KOPT-K1 (cell line): ENCODE data around the gene GNAL.

Experiments used
- H3K27ac ChIP-seq: fragments of 200-600 bp; sonication (generic); 2 replicates; pipeline ENCODE4 v1.5.1; 2016; ENCODE audit warnings: antibody characterized with exemption, mild to moderate bottlenecking, low read depth, low read length; ENCODE audit not compliant: poor library complexity, severe bottlenecking
- H3K36me3 ChIP-seq: fragments of 200-600 bp; sonication (generic); 2 replicates; pipeline ENCODE4 v1.5.1; 2017; ENCODE audit warnings: antibody characterized with exemption, mild to moderate bottlenecking, low read length, moderate library complexity; ENCODE audit not compliant: insufficient read depth
- H3K9me3 ChIP-seq: fragments of 200-600 bp; sonication (generic); 2 replicates; pipeline ENCODE4 v1.5.1; 2017; ENCODE audit warnings: antibody characterized with exemption, low read length, mild to moderate bottlenecking; ENCODE audit not compliant: insufficient read depth, poor library complexity, severe bottlenecking

GNAL gene

DNA sequence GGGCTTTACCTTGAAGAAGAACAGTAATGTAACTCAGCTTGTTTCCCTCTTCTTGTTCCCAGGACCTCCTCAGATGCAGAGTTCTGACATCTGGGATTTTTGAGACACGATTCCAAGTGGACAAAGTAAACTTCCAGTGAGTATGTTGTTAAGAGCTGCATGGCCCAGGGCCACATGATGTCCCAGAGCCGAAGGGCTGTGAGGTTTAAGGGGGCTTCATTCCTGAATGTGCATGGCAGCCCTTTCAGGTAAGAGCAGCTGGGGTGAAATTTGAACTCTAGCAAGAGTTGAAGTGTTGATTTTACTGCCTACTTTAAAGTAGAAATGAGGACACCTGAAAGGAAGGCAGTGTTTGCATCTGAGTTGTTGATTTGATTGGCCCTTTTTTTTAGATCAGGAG lies 175.4 kb downstream of the GNAL start:
- Histone ChIP-seq H3K27ac (no peak overlapping the region), H3K9me3 (no peaks in the 10 kb centered on the region), H3K36me3 (no peaks in the 10 kb centered on the region)

DNA sequence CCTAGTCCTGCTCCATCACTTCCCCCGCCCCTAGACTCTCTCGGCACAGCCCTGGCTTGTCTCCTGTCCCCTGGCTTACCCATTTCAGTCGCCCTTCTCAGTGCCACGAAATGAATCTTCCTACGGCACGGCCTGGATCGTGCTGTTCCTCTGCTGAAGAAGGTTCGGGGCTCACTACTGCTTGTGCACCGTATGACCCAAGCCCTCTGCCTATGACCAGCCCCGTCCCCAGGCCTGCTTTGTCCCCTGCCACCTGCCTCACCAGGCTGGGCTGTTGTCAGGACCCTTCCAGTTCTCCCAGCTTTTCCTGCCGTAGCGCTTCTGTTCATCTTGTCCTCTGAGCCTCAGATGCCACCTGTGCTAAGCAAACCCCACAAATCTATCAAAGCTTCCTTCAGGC lies 176.0 kb downstream of the GNAL start:
- Histone ChIP-seq H3K9me3 (no peaks in the 10 kb centered on the region), H3K36me3 (no peaks in the 10 kb centered on the region), H3K27ac (no peak overlapping the region)

DNA sequence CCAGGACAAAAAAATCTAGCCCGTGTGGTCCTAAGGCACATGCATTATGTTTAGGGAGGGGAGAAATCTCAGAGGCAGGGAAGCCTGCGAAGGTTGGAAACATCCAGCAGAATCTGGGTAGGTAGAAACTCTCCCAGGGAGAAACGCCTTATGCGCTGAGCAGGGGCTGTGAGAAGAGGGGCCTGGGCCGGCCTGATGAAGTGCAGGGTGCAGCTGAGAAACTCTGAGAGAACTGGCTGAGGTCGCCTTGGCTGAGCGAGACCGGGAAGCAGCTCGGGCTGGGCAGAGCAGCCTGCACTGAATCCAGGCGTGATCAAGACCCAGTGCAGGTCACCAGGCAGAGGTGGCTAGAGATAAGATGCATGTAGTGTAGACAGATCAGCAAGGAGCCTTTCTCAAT lies 177.3 kb downstream of the GNAL start:
- Histone ChIP-seq H3K9me3 (no peaks in the 10 kb centered on the region), H3K36me3 (no peaks in the 10 kb centered on the region), H3K27ac (no peak overlapping the region)

DNA sequence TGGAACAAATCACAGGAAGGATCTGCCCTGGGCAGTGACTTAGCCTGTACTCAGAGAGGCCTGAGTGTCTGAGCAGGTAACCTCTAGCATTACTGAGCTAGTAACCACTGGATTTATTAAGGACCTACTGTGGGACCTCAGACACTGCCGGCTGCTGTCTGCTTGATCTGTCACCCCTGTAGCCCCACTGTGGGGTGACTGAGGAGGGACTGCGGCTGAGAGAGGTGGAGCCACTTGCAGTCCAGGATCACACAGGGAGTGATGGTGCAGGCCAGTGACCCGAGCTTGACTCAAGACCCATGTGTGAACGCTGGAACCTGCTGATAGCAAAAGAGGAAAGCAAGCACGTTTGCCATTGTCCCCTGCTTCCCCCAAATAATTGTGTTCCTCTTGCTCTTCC lies 177.7 kb downstream of the GNAL start:
- Histone ChIP-seq H3K27ac (no peak overlapping the region), H3K36me3 (no peaks in the 10 kb centered on the region), H3K9me3 (no peaks in the 10 kb centered on the region)

DNA sequence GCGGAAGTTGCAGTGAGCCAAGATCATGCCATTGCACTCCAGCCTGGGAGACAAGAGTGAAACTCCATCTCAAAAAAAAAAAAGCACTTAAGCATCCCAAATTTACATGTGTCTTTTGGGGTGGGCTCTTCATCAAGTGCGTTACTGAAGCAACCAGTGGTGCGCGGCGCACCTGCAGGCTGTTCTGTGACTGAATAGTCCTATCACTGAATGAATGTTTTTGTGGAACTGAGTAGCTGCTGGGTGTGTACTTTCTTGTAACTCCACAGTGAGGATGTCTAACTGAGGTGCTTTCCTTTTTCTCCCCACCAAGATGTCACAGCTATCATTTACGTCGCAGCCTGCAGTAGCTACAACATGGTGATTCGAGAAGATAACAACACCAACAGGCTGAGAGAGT lies 179.2 kb downstream of the GNAL start:
- no peaks in the 10 kb centered on the region for H3K9me3 ChIP-seq
- H3K36me3 ChIP-seq, result no peaks in the 10 kb centered on the region
- no peak overlapping the region for H3K27ac ChIP-seq

DNA sequence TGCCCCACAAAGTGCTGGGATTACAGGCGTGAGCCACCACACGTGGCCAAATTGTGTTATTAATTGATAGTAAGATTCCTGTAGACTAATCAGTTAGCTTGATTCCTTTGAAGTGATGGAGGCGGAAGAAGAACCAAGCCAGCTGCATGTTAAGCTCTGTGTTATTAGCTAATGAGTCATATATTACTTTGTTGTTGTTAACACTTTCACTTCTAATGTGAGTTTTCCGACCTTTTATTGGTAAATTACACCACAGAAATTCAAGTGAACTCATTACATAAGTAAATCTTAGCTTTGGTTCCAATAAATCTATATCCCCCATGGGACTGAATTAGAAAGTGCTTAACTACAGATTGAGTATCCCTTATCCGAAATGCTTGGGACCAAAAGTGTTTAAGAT lies 182.4 kb downstream of the GNAL start:
- H3K9me3 ChIP-seq, result no peaks in the 10 kb centered on the region
- no peaks in the 10 kb centered on the region for H3K36me3 ChIP-seq
- no peak overlapping the region for H3K27ac ChIP-seq

DNA sequence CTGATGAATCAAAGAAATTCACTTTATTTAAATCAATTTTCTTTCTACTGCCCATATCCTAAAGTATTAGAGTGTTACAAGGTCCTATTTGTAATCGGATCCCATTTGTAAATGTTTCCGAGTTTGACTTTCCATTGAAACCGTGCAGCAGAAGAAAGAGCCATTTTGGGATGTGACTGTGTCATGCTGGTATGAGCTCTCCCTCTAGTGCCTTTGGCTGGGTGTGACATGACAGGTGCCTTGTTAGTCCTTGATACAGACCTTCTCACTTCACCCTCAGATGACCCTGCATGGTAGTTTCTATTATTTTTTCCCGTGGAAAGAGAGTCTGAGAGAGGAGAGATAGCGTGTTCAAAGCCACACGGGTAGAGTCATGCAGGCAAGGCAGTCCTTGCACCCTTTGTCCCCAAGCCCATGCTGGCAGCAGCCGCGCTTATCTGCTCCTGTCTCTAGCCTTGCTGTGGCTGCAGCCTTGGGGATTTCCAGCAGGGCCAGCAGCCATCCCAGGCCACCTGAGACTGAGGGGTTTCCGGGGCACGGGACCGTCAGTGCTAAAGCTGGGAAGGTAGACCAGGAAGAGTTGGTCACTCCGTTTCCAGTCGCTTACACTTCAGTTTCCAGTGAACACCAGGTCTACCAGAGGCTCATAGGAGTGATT lies 183.5 kb downstream of the GNAL start:
- Histone ChIP-seq H3K27ac (no peak overlapping the region), H3K36me3 (no peaks in the 10 kb centered on the region), H3K9me3 (no peaks in the 10 kb centered on the region)

DNA sequence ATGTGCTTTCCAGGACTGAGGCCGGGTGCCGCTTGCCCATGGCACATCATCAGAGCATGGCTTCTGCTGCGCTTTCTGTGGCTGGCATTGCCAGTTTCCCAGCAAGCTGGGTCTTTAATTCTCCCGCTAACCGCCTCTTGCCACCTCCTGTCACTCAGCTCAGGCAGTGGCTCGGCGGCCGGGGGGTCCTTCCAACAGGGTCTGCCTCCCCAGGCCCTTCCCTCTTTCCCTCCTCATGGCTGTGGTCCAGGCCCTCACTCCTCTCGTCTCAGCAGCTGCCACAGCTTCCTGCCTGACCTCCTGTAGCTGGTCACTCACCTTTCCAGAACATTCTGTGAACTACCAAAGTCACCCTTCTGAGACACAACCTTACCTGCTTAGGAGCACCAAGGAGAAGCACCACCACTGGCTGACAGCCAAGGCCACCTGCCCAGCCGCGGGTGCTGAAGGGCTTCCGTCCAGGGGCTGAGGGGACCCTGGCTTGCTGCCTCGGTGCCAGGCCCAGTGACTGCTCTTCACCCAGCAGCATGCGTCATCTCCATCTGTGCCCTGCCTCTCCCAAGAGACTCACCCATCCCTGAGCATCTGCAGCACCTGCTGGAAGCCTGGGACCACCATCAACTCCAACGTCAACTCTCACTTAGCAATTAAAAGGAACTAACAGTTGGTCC lies 184.7 kb downstream of the GNAL start:
- H3K36me3 ChIP-seq, result no peaks in the 10 kb centered on the region

DNA sequence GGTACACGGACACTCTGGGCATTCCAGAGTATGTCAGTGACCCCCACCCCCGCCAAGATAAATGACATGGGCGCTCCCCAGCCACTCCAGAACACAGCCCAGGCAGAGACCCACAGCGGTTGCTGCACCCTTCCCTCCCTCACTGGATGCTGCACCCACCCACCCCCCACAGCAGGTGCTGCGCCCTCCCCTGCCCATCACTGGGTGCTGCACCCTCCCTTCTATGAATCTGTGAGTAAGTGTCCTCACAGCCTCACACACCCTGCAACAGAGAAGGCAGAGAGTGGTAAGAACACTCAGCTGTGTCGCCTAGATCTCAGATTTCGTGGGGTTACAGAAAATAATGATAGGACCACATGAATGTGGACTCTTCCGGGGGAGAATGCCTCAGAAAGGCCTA lies 185.6 kb downstream of the GNAL start:
- no peaks in the 10 kb centered on the region for H3K36me3 ChIP-seq
- no peak overlapping the region for H3K27ac ChIP-seq
- no peaks in the 10 kb centered on the region for H3K9me3 ChIP-seq

More for the DNA sequence above, 184.7 kb downstream of the GNAL start:
- Histone ChIP-seq H3K27ac (no peak overlapping the region), H3K9me3 (no peaks in the 10 kb centered on the region)

DNA sequence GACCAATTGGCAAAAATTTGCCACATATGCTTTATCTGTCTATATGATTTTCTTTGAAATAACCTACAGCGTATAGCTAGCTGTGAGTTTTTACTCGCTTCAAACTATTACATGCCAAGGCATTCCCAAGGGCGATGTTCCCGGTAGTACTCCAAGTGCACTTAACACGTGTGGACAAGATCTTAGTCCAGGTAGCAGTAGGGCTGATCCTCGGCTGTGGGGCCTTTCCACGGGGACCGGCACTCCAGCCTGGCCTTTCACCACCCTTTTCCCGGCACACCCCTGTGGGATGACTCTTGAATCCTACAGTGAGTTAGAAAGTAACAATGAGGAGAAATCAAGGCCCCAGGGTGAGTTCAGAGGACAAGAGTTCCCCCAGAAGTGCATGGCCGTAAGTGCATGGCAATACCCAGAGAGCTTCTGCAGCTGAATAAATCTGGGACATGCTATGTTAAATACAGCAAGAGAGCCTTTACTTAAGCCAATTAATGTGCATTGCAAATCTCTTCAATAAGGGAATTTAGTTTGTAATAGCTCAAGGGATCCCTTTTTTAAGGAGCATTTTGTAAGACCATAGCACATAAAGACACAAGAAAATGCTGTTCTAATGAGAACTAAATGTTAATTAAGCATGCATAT lies 188.6 kb downstream of the GNAL start:
- Histone ChIP-seq H3K36me3 (no peaks in the 10 kb centered on the region), H3K9me3 (no peaks in the 10 kb centered on the region), H3K27ac (no peak overlapping the region)

DNA sequence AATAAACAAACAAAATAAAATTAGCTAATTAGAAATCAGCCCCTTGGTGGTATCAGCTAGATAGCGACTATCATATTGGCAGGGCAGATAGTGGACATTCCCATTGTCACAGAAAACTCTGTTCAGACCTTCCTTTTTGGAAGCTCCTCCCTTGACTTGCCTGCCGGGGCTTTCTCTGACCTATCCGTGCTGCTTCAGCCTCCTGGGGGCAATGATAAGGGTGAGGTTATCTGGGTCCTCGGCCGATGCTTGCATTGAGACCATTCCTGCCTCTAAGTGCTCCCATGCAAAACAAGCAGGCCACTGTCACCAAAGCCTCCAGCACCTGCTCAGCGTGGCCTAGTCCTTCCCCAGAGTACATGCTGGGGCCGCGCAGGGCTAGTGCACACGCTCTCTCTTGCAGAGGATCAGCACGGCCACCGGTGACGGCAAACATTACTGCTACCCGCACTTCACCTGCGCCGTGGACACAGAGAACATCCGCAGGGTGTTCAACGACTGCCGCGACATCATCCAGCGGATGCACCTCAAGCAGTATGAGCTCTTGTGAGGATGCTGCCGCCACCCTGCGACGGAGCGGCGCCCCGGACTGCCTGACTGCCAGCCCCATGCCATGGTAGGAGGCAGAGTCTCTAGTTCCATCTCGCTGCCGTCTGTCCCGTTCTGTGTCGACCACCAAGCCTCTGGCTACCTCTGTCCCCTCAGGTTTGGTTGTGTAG lies 191.7 kb downstream of the GNAL start:
- Histone ChIP-seq H3K9me3 (no peaks in the 10 kb centered on the region), H3K36me3 (peaks cover 20% of the 10 kb centered on the region), H3K27ac (no peak overlapping the region)

DNA sequence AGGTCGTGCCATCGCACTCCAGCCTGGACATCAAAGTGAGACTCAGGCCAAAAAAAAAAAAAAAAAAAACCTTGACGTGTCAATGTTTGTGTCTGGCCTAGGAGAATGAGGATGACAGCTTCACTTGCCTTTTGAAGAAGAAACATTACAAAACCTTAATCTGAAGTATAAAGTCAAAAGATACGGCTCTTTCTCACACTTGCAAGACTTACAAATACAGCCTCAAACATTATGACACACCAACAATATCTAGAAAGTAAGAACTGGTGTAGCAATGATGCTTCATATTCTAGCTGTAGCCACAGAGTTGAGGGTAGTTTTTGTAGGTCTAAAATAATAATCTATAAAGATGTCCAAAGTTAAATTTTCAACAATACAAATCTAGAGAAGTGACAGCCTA lies 193.6 kb downstream of the GNAL start:
- no peak overlapping the region for H3K27ac ChIP-seq
- peaks cover 36% of the 10 kb centered on the region for H3K36me3 ChIP-seq

DNA sequence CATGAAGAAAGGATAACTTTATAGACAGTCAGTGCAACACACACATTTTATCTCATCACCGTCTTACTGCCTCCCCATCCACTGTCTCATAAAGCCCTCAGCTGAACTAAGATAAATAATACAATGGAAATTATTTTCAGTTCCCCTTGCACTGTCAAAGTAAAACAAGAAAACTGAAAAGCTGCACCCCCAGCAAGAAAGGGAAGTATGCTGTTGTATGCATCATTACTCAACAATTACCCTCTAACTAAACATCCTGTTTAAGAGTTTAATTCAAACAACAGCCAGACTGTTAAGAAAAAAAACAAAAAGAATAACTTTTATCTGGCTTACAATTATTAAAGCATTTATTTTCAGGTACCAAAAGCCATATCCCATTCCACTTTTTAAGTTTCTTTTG lies 194.1 kb downstream of the GNAL start:
- Histone ChIP-seq H3K27ac (no peak overlapping the region), H3K9me3 (no peaks in the 10 kb centered on the region), H3K36me3 (peaks cover 41% of the 10 kb centered on the region)

More for the DNA sequence above, 193.6 kb downstream of the GNAL start:
- H3K9me3 ChIP-seq, result no peaks in the 10 kb centered on the region

DNA sequence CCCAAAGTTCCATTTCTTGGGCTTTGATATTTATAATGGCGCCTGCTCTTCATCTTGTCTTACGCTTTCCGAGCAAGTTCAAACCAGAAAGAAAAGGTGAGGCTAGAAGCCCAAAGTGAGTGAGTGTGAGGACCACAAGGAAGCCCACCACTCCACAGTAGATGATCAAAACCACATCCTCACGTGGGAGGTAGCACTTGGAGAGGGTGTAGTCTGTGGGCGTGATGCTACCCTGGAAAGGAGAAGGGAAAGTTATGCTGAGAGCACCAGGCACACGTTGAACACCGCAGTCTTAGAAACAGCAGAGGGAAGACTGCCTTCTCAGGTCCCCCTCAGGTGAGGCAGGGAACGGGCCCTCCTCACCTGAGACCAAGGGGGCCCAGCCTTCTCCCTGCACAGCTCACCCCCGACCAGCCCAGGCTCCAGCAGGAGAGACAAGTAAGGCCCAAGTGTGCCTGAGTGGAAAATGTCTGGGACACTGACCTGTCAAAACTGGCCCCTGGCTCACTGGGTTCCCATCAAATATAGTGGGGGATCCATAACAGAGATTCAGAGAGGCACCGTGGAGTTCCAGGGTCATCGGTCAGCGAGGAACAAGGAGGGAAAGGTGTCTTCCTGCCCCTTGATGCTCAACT lies 195.4 kb downstream of the GNAL start:
- Histone ChIP-seq H3K27ac (no peak overlapping the region), H3K9me3 (no peaks in the 10 kb centered on the region), H3K36me3 (peaks cover 55% of the 10 kb centered on the region)
